Right lobe of liver (tissue), 6 donors: ENCODE measurements around the gene B3GAT3. TPM values are rescaled to one million over a fixed set of nuclear protein-coding genes. Genes with fewer than 3 reads are reported as not detected.
A peak's percentile ranks its signal among the peaks of the same experiment; 100 is the strongest.

Experiments used
- ATAC-seq, 4 donors: fragments of 200-7000 bp; cut with Tn5 transposase; one replicate each; pipeline ENCODE4 v1.9.1; 2020; ENCODE audit warnings: mild to moderate bottlenecking in 4 of 4, moderate library complexity in 4 of 4
- DNase-seq, 3 donors: peaks; one replicate each; pipeline ENCODE4 v3.0.0-alpha.2; 2020
- H3K27ac ChIP-seq, 3 donors: fragments of 200-600 bp; one replicate each; pipeline ENCODE4 v1.8.0; 2022
- H3K27me3 ChIP-seq, 2 donors: fragments of 200-600 bp; one replicate each; pipeline ENCODE4 v1.8.0; 2022
- H3K36me3 ChIP-seq, 4 donors: fragments of 200-600 bp; sonication (generic) in 1 of 4; one replicate each; pipeline versions ENCODE4 v1.5.1 to v1.8.0; 2017 to 2022; ENCODE audit warnings: control low read depth in 1 of 4
- H3K4me1 ChIP-seq, 4 donors: fragments of 200-600 bp; sonication (generic) in 1 of 4; one replicate each; pipeline versions ENCODE4 v1.5.1 to v1.8.0; 2017 to 2022; ENCODE audit warnings: control low read depth in 1 of 4
- H3K4me3 ChIP-seq, 3 donors: fragments of 200-600 bp; one replicate each; pipeline ENCODE4 v1.8.0; 2022
- H3K9me3 ChIP-seq, 4 donors: fragments of 200-600 bp; sonication (generic) in 1 of 4; one replicate each; pipeline versions ENCODE4 v1.5.1 to v1.8.0; 2017 to 2022; ENCODE audit warnings: control low read depth in 1 of 4
- CTCF ChIP-seq, 4 donors: fragments of 200-600 bp in 3 of 4; fragments of 450-650 bp in 1 of 4; IDR thresholded peaks; one replicate each; pipeline versions ENCODE4 v1.5.1 to v1.8.0; 2016 to 2022; ENCODE audit warnings: antibody characterized with exemption in 4 of 4, mild to moderate bottlenecking in 2 of 4
- POLR2A ChIP-seq: fragments of 450-650 bp; IDR thresholded peaks from one replicate; pipeline ENCODE4 v1.6.1; 2017; ENCODE audit warnings: antibody characterized with exemption, mild to moderate bottlenecking
- WGBS: methylation state at CpG from one replicate; pipeline ENCODE4 v1.1.6; 2018; ENCODE audit warnings: low coverage, low lambda C conversion rate; ENCODE audit not compliant: insufficient coverage; ENCODE audit errors: missing lambda C conversion rate; 5-methylcytosine and 5-hydroxymethylcytosine counted together
- intact Hi-C, 2 donors: fragments of 100-400 bp; cut with DNase I; formaldehyde crosslinking; loops; one replicate each; pipeline versions ENCODE4 v1.11.2 to v1.14.1; 2022
- total RNA-seq, 6 experiments: library from RNA; depleted of rRNA in 2 of 6; stranded (reverse); fragments of >200 nt in 2 of 6; fragmentation: NEBNext Ultra II Directional in 3 of 6; extraction: Animal tissue kit (Norgen Biotek cat#: 25700) in 3 of 6; gene quantifications; one replicate each; pipeline versions ENCODE4 v1.1.0 to v1.2.4, GENCODE V29; 2016 to 2023
- donor health status: DM: no; HTN: yes; CAD: no.
- donor health status: DM: no; HTN: no; CAD: no.
- donor health status: DM: no; HTN: no; CAD: no.
- donor health status: DM: no; HTN: yes; CAD: no.
- donor health status: DM: no; HTN: yes; CAD: no.

B3GAT3 gene
- total RNA-seq, 6 experiments from 2014 or later, result 17.1 to 32.8 (median 23.4) TPM

- Histone ChIP-seq H3K36me3 (peaks cover 0 to 13% (median 5%) of the 10 kb centered on the region in 4 donors), H3K4me3 (no peak overlapping the region), H3K27me3 (no peaks in the 10 kb centered on the region), H3K27ac (no peak overlapping the region), H3K4me1 (peaks cover 0 to 29% (median 8%) of the 10 kb centered on the region in 4 donors), H3K9me3 (no peaks in the 10 kb centered on the region)
- intact Hi-C loops, result no loop called here
- 75% methylated on average over 2 of the region's 11 CpGs for WGBS
- TF ChIP-seq CTCF (IDR thresholded peaks at IDR 0.05) (no peak), POLR2A (no peak)
- ATAC-seq, result no peak
- DNase-seq, result peak in 1 of 3 donors; percentile 19
Measured at GRCh38 chr11:62648967-62649364, 27.2 kb upstream of the B3GAT3 start.

GRCh38 chr11:62648185-62648966, 26.6 kb upstream of the B3GAT3 start:
- WGBS, result 89% methylated on average over 6 of the region's 24 CpGs
- H3K27ac ChIP-seq, result no peak overlapping the region
- no peak overlapping the region for H3K4me3 ChIP-seq
- no peaks in the 10 kb centered on the region for H3K27me3 ChIP-seq
- no peak for DNase-seq
- intact Hi-C loops, result no loop called here
- ATAC-seq, result no peak
- TF ChIP-seq CTCF (IDR thresholded peaks at IDR 0.05) (no peak), POLR2A (no peak)
- peaks cover 0 to 18% (median 5%) of the 10 kb centered on the region in 4 donors for H3K36me3 ChIP-seq
- H3K9me3 ChIP-seq, result no peaks in the 10 kb centered on the region
- peaks cover 0 to 29% (median 8%) of the 10 kb centered on the region in 4 donors for H3K4me1 ChIP-seq

GRCh38 chr11:62647609-62648005, 25.8 kb upstream of the B3GAT3 start:
- TF ChIP-seq POLR2A, result no peak
- TF ChIP-seq CTCF (IDR thresholded peaks at IDR 0.05), result no peak
- H3K36me3 ChIP-seq, result peaks cover 0 to 25% (median 9%) of the 10 kb centered on the region in 4 donors
- WGBS, result 80% methylated on average over 3 of the region's 6 CpGs
- ATAC-seq (no peak), DNase-seq (no peak)
- H3K4me3 ChIP-seq, result no peak overlapping the region
- peaks cover 0 to 28% (median 8%) of the 10 kb centered on the region in 4 donors for H3K4me1 ChIP-seq
- intact Hi-C loops, result no loop called here
- H3K27me3 ChIP-seq, result no peaks in the 10 kb centered on the region
- no peak overlapping the region for H3K27ac ChIP-seq
- no peaks in the 10 kb centered on the region for H3K9me3 ChIP-seq

- TF ChIP-seq POLR2A (no peak), CTCF (IDR thresholded peaks at IDR 0.05) (no peak)
- 25% methylated on average over 11 of the region's 32 CpGs for WGBS
- Histone ChIP-seq H3K36me3 (peaks cover 0 to 26% (median 11%) of the 10 kb centered on the region in 4 donors), H3K9me3 (no peaks in the 10 kb centered on the region), H3K27me3 (no peaks in the 10 kb centered on the region), H3K4me1 (peaks cover 0 to 22% (median 8%) of the 10 kb centered on the region in 4 donors), H3K27ac (peak overlapping the region in 2 of 3 donors; percentile 20 to 55), H3K4me3 (peak overlapping the region in 2 of 3 donors; percentile 21 to 98)
- peak in 1 of 3 donors; percentile 52 for DNase-seq
- ATAC-seq, result peak in 1 of 4 donors; percentile 6
- intact Hi-C loops, result no loop called here
Measured at GRCh38 chr11:62646825-62647608, 25.2 kb upstream of the B3GAT3 start.
